Peyer's patch (tissue), 4 donors: ENCODE measurements around the gene NTMT2.

ENCODE experiments used
- POLR2A ChIP-seq, 2 donors: fragments of 450-650 bp; IDR thresholded peaks; one replicate each; pipeline ENCODE4 v1.5.1; 2017; ENCODE audit warnings: antibody characterized with exemption in 2 of 2, mild to moderate bottlenecking in 2 of 2, moderate library complexity in 2 of 2
- TF ChIP-seq, protein P1 (sequence below), 6 experiments: fragments of 450-650 bp in 4 of 6; fragments of 200-600 bp in 2 of 6; sonication (generic) in 1 of 6; IDR thresholded peaks; one replicate each; pipeline ENCODE4 v1.5.1; 2017 to 2019; ENCODE audit warnings: antibody characterized with exemption in 6 of 6, mild to moderate bottlenecking in 3 of 6, moderate library complexity in 1 of 6

DNA sequence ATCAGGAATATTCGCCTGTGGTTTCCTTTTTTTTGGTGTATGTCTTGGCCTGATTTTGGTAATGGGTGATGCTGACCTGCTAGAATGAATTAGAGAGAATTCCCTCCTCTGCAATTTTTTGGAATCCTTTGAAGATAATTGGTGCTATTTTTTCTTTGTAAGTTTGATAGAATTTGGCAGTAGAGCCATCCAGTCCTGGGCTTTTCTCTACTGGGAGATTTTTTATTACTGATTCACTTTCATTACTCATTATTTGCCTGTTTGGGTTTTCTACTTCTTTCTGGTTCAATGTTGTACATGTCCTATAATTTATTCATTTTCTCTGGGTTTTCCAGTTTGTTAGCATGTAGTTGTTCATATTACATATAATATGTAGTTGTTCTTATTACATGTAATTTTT lies 48.7 kb downstream of the NTMT2 start:
- TF ChIP-seq POLR2A (IDR thresholded peaks at IDR 0.05): no peak
- TF ChIP-seq, protein P1, sequence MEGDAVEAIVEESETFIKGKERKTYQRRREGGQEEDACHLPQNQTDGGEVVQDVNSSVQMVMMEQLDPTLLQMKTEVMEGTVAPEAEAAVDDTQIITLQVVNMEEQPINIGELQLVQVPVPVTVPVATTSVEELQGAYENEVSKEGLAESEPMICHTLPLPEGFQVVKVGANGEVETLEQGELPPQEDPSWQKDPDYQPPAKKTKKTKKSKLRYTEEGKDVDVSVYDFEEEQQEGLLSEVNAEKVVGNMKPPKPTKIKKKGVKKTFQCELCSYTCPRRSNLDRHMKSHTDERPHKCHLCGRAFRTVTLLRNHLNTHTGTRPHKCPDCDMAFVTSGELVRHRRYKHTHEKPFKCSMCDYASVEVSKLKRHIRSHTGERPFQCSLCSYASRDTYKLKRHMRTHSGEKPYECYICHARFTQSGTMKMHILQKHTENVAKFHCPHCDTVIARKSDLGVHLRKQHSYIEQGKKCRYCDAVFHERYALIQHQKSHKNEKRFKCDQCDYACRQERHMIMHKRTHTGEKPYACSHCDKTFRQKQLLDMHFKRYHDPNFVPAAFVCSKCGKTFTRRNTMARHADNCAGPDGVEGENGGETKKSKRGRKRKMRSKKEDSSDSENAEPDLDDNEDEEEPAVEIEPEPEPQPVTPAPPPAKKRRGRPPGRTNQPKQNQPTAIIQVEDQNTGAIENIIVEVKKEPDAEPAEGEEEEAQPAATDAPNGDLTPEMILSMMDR (IDR thresholded peaks at IDR 0.05): no peak
